ENCODE data around the gene SPINK1. TPM values are rescaled to one million over a fixed set of nuclear protein-coding genes. Genes with fewer than 3 reads are reported as not detected.

SPINK1 gene
- total and polyA plus RNA-seq, 12 donors: 1.2 to 14.7 (median 2.5) TPM; not detected in 3

DNA sequence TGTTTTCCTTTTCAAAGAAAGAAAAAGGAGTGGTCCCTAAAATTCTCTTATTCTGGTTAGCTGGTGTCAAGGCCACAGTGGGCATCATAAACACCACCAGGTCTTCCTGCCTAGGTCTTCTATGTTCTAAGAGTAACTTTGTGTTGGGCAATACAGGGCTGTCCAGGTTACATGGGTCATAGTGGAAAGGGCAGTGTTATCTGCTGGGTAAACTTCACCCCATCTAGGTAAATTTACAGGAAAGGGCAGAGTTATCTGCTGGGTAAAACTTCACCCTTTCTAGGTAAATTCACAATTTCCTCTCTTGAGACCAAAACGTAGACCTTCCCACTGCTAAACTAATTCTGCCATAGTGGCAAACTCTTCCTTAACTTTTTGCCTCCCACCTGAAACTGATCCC, 30.0 kb downstream of the SPINK1 start:
- Histone ChIP-seq H3K4me3 (no peak overlapping the region), H3K36me3 (no peaks in the 10 kb centered on the region), H3K27me3 (peaks cover 0 to 35% (median 4%) of the 10 kb centered on the region in 7 donors), H3K4me1 (peaks cover 0 to 20% (median 0%) of the 10 kb centered on the region in 9 donors), H3K9me3 (no peaks in the 10 kb centered on the region), H3K27ac (no peak overlapping the region)
- TF ChIP-seq, protein P1, sequence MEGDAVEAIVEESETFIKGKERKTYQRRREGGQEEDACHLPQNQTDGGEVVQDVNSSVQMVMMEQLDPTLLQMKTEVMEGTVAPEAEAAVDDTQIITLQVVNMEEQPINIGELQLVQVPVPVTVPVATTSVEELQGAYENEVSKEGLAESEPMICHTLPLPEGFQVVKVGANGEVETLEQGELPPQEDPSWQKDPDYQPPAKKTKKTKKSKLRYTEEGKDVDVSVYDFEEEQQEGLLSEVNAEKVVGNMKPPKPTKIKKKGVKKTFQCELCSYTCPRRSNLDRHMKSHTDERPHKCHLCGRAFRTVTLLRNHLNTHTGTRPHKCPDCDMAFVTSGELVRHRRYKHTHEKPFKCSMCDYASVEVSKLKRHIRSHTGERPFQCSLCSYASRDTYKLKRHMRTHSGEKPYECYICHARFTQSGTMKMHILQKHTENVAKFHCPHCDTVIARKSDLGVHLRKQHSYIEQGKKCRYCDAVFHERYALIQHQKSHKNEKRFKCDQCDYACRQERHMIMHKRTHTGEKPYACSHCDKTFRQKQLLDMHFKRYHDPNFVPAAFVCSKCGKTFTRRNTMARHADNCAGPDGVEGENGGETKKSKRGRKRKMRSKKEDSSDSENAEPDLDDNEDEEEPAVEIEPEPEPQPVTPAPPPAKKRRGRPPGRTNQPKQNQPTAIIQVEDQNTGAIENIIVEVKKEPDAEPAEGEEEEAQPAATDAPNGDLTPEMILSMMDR (IDR thresholded peaks at IDR 0.05): no peak
- DNase-seq (no peak), ATAC-seq (no peak)
- intact Hi-C loops (cut with DNase I): no loop called here
- 70% methylated on average over 1 of the region's 1 CpG for WGBS, 2 donors

DNA sequence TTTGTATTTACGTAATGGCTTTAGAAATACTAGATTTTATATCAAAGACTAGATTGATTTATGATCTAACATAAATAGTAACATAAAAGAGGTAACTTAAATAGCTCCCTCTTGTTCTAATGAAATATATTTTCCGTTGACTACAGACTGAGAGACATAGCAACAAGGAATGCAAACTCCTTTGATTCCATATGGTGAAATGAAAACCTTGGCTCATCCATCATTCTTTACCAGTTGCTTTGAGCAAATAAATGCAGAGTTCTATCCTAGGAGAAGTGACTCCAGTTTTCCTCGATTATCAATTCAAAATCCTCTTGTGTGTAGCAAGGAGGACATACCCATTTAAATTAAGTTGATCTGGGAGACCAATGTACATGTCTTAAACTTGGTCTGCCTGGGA, 31.0 kb downstream of the SPINK1 start:
- TF ChIP-seq, protein P1 (IDR thresholded peaks at IDR 0.05): no peak
- no peak overlapping the region for H3K27ac ChIP-seq
- intact Hi-C loops (cut with DNase I): no loop called here
- WGBS, 2 donors: 79 to 86% methylated on average over 3 of the region's 3 CpGs
- ATAC-seq (no peak), DNase-seq (no peak)
- peaks cover 0 to 17% (median 0%) of the 10 kb centered on the region in 9 donors for H3K4me1 ChIP-seq
- no peak overlapping the region for H3K4me3 ChIP-seq
- H3K36me3 ChIP-seq: no peaks in the 10 kb centered on the region
- no peaks in the 10 kb centered on the region for H3K9me3 ChIP-seq
- peaks cover 0 to 32% (median 4%) of the 10 kb centered on the region in 7 donors for H3K27me3 ChIP-seq

DNA sequence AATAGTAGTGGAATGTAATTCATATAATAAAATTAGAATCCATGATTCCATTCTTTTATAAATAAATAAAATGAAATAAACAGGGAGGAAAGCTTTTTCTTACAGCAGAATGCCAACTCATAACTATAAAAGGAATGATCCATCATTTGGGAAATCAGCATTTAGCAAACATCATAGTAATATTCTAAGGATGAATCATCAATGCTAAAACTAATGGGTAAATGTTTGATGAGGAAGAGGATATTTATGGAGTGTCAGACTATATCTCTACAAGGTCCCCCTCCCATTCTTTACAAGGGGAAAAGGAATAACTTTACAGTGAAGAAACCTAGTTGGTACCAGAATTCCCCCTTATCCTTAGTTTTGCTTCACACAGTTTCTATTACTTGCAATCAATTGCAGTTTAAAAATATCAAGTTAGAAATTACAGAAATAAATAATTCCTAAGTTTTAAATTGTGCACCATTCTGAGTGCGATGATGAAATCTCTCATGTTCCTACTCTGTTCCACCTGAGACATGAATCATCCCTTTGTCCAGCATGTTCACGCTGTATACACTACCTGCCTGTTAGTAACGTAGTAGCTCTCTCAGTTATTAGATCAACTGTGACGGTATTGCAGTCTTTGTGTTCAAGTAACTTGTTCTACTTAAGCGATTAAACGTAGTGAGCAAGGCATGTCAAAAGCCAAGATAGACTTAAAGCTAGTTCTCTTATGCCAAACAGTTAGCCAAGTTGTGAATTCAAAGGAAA, 34.7 kb downstream of the SPINK1 start:
- peaks cover 0 to 16% (median under 1%) of the 10 kb centered on the region in 7 donors for H3K27me3 ChIP-seq
- WGBS, 2 donors: 78 to 79% methylated on average over 6 of the region's 6 CpGs
- intact Hi-C loops (cut with DNase I): no loop called here
- H3K4me3 ChIP-seq: no peak overlapping the region
- no peaks in the 10 kb centered on the region for H3K4me1 ChIP-seq
- ATAC-seq: no peak
- DNase-seq: no peak
- no peaks in the 10 kb centered on the region for H3K36me3 ChIP-seq
- no peak overlapping the region for H3K27ac ChIP-seq
- TF ChIP-seq, protein P1 (IDR thresholded peaks at IDR 0.05): no peak
- H3K9me3 ChIP-seq: no peaks in the 10 kb centered on the region

DNA sequence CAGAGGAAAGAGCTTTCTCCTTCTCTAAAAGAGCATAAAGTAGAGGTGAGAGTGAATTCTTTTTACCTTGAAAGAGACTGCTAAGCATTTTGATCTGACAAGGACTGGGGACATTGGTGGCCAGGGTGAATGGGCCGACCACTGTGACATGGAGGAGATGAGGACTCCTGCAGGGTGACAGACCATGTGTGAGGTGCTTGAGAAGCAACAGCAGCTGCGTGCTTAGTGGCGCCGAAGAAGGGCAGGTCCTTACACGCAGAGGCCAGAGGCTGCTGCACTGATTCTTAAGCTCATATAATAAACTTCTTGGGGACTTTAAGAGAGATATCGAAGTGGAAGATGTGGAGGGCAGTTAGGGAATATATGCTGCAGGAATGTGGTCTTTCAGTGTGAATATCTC, 40.3 kb downstream of the SPINK1 start:
- H3K27ac ChIP-seq: no peak overlapping the region
- no peak overlapping the region for H3K4me3 ChIP-seq
- TF ChIP-seq, protein P1 (IDR thresholded peaks at IDR 0.05): no peak
- DNase-seq (no peak), ATAC-seq (no peak)
- WGBS, 2 donors: 78 to 82% methylated on average over 6 of the region's 6 CpGs
- no peaks in the 10 kb centered on the region for H3K36me3 ChIP-seq
- no peaks in the 10 kb centered on the region for H3K9me3 ChIP-seq
- H3K4me1 ChIP-seq: no peaks in the 10 kb centered on the region
- intact Hi-C loops (cut with DNase I): no loop called here
- peaks cover 0 to 5% (median 0%) of the 10 kb centered on the region in 7 donors for H3K27me3 ChIP-seq

Measured in heart right ventricle (tissue), 16 donors.